Glomerular visceral epithelial cell (primary cell): ENCODE results near the gene SIRPD.
"Not testable (repeated sequence)": the region's sequence is repeated elsewhere in the genome, so short reads cannot be mapped to it uniquely, and the experiment has no call there.

Source experiments
- DNase-seq: peaks from one replicate; pipeline ENCODE4 v3.0.0-alpha.2; 2016; ENCODE audit errors: extremely low spot score

Gene SIRPD

DNA sequence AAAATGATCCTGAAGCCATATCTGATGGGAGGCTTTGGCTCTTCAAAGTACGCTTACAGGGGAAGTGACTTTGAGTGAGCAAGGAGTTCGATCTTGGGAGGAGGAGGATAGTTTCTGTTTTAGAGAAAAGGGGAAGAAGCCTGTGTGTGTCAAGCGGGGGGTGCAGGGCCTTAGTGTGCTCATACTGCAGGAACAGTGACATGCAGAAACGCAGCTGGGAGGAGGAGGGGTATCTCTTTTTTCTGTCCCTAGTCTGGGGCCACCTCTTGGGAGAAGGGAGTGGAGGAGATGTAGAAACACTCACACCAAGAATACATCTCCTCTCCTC lies 19.8 kb downstream of the SIRPD start:
- no peak for DNase-seq

DNA sequence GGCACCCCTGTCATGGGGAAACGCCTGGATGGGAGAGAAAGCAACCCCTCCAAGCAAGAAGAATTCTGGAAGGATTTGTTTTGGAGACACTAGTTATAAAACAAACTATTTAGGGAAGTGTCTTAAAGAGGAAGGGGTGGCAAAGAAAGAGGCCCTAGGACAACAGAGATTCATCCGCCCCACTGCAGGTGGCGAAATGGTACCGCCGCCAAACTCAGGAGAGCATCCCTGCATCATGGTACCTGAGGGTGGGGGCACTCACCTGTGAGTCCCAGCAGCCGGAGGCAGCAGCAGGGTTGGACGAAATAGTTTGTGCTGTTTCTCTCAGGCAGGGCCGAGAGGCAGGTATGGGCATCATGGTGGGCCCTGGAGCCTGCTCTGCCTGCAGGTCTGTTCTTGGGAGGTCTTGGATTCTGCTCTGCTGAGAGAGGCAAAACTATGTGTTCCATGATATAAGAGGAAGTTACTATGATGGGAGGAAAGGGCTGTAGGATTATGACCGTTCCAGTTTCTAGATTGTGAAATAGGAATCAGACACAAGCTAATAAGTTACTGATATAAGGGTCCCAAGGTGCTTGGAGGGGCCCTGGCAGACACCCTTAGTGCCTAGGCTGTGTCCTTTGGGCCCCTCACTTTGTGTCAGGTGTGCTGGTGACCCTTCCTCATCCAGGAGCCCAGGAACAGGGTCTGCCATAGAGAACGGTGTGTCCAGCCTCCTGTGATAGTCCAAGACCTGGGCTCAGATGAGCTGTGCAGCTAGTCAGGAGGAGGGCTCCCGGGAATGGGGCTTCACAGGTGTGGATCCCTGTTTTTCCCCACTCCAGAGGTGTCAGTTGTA lies 20.4 kb downstream of the SIRPD start:
- no peak for DNase-seq

DNA sequence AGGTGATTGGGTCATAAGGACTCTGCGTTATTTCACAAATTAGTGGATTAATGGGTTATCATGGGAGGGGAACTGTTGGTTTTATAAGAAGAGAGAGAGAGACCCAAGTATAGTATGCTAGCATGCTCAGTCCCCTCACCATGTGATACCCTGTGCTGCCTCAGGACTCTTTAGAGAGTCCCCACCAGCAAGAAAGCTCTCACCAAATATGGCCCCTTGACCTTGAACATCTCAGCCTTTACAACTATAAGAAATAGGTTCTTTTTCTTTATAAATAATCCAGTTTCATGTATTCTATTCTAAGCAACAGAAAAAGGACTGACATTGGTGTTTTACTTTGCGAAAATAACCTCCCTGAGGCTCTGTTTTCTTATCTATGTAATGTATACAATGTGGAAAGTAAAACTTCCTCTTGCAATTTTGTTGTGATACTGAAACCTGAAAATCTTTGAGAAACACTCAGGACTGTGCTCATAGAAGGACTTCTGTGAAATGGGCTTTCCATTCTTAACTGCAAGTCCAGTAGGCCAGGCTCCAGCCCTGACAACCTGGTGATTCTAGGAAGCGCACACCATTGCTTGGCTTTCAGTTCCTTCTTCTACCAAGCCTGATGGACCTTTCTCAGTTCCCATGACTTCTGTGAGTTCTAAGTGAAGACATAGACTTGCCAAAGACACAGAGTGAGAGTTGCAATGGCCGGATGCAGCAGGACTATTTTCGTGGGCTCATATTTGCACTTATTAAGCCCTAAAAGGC lies 21.9 kb downstream of the SIRPD start:
- DNase-seq: no peak

- no peak for DNase-seq
Measured at GRCh38 chr20:1534526-1534925, 23.0 kb downstream of the SIRPD start.

DNA sequence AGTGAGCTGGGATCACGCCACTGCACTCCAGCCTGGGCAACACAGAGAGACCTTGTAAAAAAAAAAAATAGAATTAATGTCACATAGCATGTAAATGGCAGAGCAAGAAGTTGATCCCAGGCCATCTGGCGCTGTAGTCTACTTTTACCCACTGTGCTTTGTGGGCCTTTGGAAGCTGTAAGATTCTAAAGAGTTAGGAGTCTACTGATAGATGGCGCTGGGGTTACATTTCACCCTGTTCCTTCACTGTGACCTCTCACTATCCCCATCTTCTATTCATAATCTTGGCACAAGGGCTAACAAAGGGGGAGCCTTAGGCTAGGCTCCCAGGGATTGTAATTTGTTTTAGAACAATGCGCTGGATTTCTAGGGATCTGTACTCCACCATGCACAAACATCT lies 24.4 kb downstream of the SIRPD start:
- DNase-seq: no peak

DNA sequence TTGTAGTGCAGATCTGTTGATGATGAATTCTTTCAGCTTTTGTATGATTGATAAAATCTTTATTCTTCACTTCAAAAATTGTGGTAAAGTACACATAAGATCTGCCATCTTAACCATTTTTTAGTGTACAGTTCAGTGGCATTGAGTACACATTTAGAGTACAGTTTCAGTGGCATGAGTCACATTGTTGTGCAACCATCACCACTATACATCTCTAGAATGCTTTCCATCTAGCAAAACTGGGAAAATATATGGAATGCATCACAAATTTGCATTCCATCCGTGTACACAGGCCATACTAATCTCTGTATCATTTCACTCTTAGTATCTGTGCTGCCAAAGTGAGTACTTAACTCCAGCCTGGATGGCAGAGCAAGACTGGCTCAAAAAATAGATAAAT lies 28.7 kb downstream of the SIRPD start:
- no peak for DNase-seq

- no peak for DNase-seq
Measured at GRCh38 chr20:1527923-1528322, 29.6 kb downstream of the SIRPD start.

DNA sequence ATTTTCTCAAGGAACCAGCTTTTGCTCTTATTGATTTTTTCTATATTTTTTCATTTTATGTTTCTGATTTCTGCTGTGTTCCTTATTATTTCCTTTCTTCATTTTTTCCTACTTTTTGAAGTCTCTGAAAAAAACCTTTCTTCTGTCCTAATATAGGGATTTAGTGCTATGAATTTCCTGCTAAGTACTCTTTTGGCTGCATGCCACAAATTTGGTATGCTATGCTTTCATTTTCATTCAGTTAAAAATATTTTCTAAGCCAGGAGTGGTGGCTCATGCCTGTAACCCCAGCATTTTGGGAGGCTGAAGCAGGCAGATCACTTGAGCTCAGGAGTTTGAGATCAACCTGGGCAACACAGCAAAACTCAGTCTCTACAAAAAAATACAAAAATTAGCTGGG lies 30.6 kb downstream of the SIRPD start:
- DNase-seq: no peak

DNA sequence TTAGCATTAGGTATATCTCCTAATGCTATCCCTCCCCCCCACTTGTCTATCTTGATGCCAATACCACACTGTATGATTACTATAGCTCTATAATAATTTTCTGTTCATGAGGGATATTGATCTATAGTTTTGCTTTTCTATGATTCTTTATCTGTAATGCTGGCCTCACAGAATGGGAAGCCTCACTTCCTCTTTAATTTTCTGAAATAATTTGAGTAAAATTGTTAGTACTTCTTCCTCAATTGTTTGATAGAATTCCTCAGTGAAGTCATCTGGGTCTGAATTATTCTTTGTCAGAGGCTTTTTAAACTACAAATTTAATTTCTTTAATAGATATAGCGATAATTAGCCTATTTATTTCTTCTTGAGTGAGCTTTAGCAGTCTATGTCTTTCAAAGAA lies 31.2 kb downstream of the SIRPD start:
- DNase-seq: no peak

GRCh38 chr20:1524004-1524403 lies 33.5 kb downstream of the SIRPD start:
- DNase-seq: no peak

- DNase-seq: no peak
Measured at GRCh38 chr20:1517010-1517409, 40.5 kb downstream of the SIRPD start.

DNA sequence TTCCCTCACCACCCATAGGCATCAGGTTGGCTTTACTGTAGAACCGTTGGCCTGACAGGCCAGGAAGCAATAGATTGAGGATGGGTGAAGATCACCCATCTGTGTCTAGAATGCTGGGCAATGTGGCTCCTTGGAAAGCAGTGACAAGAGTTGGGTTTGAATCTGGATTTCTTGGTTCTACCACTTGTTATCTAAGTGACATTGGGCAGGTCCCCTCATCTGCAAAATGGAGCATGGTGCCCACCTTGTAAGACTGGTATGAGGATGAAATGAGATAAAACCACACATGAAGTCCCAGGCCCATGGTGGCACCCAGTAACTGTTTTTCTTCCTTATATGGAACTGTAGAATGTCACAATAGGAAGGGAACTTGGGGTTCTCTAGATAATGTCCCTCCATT lies 43.7 kb downstream of the SIRPD start:
- DNase-seq: no peak

GRCh38 chr20:1509237-1509636 lies 48.3 kb downstream of the SIRPD start:
- DNase-seq: peak; percentile 30

DNA sequence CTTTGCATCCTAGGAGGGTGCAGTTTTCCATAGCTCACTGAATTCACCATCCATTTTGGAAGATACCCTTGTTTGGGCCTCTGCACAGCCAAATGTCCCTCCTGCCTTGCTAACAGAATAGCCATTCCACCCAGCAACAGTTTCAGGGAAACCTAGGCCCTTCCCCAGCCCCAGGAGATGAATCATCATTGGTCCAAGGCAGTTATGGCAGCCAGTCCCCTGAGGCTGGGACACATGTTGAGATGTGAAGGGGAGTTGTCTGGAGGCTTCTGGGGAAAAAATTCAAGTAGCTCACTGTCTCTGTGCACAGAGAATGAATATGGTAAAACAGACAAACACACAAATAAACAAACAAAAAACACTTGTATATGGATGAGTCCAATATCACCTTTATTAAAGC lies 48.9 kb downstream of the SIRPD start:
- DNase-seq: no peak

GRCh38 chr20:1507276-1507675 lies 50.2 kb downstream of the SIRPD start:
- no peak for DNase-seq

GRCh38 chr20:1505871-1506270 lies 51.6 kb downstream of the SIRPD start:
- no peak for DNase-seq

- no peak for DNase-seq
Measured at GRCh38 chr20:1505361-1505760, 52.1 kb downstream of the SIRPD start.

DNA sequence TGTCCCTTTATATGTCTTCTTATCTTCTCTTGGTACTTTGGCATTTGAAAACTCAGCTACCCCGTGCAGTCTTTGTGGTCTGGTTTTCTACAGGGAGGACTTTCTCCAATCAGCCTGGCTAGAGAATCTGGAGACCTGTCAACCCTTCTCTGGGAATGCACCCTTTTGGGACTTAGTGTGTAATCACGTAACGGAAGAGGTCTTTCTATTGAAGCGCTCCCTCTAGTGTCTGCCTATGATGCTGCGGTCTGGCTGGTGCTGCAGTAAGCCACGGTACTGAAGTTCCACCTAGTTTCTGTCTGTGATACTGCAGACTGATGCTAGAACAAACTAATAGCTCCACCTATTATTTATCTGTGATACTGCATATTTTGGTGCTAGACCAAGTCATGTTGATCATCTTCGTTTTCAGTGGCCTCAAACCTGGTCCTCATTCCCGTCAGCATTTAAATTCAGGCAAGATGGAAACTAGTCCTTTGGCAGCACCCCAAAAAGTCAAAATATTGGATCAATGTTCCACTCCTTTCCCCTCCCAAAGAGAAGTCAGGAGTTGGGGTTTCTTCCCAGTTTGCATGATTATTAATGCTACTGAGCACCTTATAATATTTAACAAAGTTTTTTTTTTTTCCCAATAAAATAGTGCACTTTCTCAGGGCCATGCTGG lies 53.8 kb downstream of the SIRPD start:
- DNase-seq: peak; percentile 94

- no peak for DNase-seq
Measured at GRCh38 chr20:1500496-1500895, 57.0 kb downstream of the SIRPD start.

GRCh38 chr20:1499528-1500420 lies 57.7 kb downstream of the SIRPD start:
- no peak for DNase-seq

GRCh38 chr20:1497371-1497770 lies 60.1 kb downstream of the SIRPD start:
- not testable (repeated sequence) for DNase-seq

GRCh38 chr20:1496930-1497329 lies 60.6 kb downstream of the SIRPD start:
- DNase-seq: no peak
